Coronary artery (tissue), 2 donors: ENCODE measurements around the gene SH3GL2.
"Not testable (repeated sequence)": the region's sequence is repeated elsewhere in the genome, so short reads cannot be mapped to it uniquely, and the experiment has no call there.

ENCODE experiments used
- DNase-seq: peaks from one replicate; pipeline ENCODE4 v3.0.0-alpha.2; 2017; ENCODE audit warnings: low spot score
- H3K27ac ChIP-seq, 2 donors: fragments of 200-600 bp; sonication (generic); one replicate each; pipeline ENCODE4 v1.5.1; 2016 to 2019
- H3K4me3 ChIP-seq: fragments of 200-600 bp; sonication (generic); 2 replicates; pipeline ENCODE4 v1.5.1; 2016; ENCODE audit warnings: mild to moderate bottlenecking, moderate library complexity
- CTCF ChIP-seq: fragments of 200-600 bp; sonication (generic); IDR thresholded peaks from one replicate; pipeline ENCODE4 v1.5.1; 2019; ENCODE audit warnings: antibody characterized with exemption

SH3GL2 gene

GRCh38 chr9:17751486-17751885, 172.6 kb downstream of the SH3GL2 start:
- H3K4me3 ChIP-seq: no peak overlapping the region
- no peak for TF ChIP-seq CTCF
- H3K27ac ChIP-seq: no peak overlapping the region
- DNase-seq: no peak

- no peak for TF ChIP-seq CTCF
- no peak for DNase-seq
Measured at GRCh38 chr9:17752021-17752420, 173.2 kb downstream of the SH3GL2 start.

GRCh38 chr9:17757816-17758215, 178.9 kb downstream of the SH3GL2 start:
- no peak overlapping the region for H3K27ac ChIP-seq
- no peak overlapping the region for H3K4me3 ChIP-seq
- no peak for DNase-seq
- no peak for TF ChIP-seq CTCF

More at GRCh38 chr9:17752021-17752420, 173.2 kb downstream of the SH3GL2 start:
- H3K27ac ChIP-seq: no peak overlapping the region
- H3K4me3 ChIP-seq: no peak overlapping the region

DNA sequence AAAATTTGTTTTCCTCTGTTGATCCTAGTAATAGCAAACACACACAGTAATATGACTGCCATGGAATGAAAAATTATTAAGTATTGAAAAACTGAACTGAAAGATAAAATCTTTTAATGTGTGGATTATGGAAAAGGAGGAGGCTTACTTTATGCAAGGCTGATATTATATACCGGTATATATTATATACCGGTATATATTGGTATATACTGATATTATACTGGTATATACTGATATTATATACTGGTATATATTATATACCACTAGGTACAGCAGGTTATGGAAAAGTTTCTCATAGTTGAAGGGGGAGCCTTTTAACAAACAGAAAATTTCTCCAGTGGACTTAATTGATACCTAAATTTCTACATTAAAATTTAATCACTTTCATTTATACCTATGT, 181.4 kb downstream of the SH3GL2 start:
- Histone ChIP-seq H3K27ac (no peak overlapping the region), H3K4me3 (no peak overlapping the region)
- DNase-seq: no peak
- no peak for TF ChIP-seq CTCF

- DNase-seq: no peak
- Histone ChIP-seq H3K27ac (no peak overlapping the region), H3K4me3 (no peak overlapping the region)
- TF ChIP-seq CTCF: no peak
Measured at GRCh38 chr9:17761984-17762676, 183.3 kb downstream of the SH3GL2 start.

DNA sequence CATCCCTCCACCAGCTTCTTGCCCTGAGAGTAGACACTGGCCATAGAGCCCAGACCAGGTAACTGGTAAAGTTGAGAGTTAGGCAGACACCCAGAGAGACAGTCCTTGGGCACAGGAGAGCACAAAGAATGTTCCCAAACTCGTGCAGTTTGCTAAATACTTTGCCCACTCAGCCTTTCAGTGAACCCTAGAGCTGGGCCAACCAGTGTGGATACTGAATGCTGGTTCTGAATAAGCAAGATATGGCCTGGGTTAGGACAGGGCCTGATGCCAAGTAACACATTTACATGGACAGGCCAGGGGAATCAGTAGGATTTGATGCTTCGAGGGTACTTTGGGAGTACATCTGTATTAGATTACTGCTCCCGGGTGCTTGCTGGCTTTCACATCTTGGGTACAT, 185.4 kb downstream of the SH3GL2 start:
- Histone ChIP-seq H3K4me3 (no peak overlapping the region), H3K27ac (no peak overlapping the region)
- no peak for TF ChIP-seq CTCF
- DNase-seq: no peak

DNA sequence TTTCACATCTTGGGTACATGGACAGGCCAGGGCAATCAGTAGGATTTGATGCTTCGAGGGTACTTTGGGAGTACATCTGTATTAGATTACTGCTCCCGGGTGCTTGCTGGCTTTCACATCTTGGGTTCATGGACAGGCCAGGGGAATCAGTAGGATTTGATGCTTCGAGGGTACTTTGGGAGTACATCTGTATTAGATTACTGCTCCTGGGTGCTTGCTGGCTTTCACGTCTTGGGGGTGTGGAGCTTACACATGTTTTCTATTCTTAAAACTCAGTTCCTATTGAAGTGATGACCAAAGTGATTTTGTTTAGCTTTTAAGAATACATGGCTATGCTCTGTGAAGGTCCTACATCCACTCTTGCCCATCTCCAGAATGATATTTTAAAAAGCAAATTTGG, 186.3 kb downstream of the SH3GL2 start:
- not testable (repeated sequence) for H3K4me3 ChIP-seq, DNase-seq, H3K27ac ChIP-seq

DNA sequence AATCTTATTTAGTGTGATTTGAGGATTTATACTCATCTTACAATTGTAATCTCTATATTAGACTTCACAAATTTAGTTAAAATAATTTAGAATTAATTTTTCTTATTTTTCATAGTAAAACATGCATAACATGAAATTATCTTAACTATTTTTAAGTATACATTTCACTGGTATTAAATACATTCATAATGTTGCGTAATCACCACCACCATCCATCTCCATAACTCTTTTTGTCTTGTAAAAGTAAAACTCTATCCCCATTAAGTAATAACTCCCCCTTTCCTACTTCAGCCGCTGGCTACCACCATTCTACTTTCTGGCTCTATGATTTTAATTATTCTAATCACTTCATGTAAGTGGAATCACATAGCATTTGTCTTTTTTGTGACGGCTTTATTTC, 193.4 kb downstream of the SH3GL2 start:
- H3K4me3 ChIP-seq: no peak overlapping the region
- no peak overlapping the region for H3K27ac ChIP-seq
- no peak for DNase-seq
- TF ChIP-seq CTCF: no peak
